GDM1 (cell line): ENCODE results near the gene BRI3.

Experiments
- DNase-seq: peaks from one replicate; lab custom pipeline; 2025; lab: John Stamatoyannopoulos, UW

Gene BRI3

GRCh38 chr7:98280791-98281756 lies at the start of gene BRI3:
BRI3 (plus strand) TSS chr7:98281686; CDS start chr7:98281796, 110 bp downstream.
- DNase-seq = peak; percentile 76

GRCh38 chr7:98232263-98232585 lies 49.3 kb upstream of the BRI3 start:
- no peak for DNase-seq

- DNase-seq = no peak
Measured at GRCh38 chr7:98232799-98233198, 48.7 kb upstream of the BRI3 start.

GRCh38 chr7:98233219-98234070 lies 48.0 kb upstream of the BRI3 start:
- DNase-seq = no peak

DNA sequence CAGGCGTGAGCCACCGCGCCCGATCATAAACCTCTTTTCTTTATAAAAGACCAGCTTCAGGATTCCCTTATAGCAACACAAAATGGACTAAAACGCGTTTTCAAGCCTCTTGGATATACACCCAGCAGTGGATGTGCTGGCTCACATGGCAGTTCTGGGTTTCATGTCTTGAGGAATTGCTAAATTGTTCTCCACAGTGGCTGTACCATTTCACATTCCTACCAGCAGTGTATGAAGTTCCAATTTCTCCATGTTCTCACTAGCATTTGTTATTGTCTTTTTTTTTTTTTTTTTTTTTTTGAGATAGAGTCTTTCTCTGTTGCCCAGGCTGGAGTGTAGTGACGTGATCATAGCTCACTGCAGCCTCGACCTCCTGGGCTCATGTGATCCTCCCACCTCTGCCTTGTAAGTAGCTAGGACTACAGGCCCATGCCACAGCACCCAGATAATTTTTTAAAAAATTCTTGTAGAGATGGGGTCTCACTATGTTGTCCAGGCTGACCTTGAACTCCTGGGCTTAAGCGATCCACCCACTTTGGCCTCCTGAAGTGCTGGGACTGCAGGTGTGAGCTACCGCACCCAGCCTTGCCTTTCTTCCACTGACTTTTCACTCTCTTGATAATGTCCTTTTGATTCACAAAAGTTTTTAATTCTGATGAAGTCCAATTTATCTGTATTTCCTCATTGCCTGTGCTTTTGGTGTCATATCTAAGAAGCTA lies 46.9 kb upstream of the BRI3 start:
- no peak for DNase-seq

DNA sequence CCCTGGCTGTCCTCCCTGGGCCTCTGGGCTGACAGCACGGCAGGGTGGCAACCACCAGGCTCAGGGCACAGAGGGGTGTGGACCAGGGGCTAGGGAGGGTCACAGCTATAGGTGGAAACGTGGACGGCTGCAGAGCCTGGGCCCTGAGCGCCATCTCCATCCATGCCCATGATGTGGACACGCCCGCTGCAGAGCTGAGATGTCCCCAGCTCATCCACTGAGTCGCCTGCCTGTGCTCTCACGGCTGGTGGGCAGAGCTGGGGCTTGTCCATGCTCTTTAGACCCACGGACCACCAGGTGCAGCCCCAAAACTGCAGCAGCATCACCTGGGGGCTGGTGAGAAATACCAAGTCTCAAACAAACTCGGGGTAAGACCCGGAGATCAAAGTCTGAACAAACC lies 45.6 kb upstream of the BRI3 start:
- DNase-seq = no peak

DNA sequence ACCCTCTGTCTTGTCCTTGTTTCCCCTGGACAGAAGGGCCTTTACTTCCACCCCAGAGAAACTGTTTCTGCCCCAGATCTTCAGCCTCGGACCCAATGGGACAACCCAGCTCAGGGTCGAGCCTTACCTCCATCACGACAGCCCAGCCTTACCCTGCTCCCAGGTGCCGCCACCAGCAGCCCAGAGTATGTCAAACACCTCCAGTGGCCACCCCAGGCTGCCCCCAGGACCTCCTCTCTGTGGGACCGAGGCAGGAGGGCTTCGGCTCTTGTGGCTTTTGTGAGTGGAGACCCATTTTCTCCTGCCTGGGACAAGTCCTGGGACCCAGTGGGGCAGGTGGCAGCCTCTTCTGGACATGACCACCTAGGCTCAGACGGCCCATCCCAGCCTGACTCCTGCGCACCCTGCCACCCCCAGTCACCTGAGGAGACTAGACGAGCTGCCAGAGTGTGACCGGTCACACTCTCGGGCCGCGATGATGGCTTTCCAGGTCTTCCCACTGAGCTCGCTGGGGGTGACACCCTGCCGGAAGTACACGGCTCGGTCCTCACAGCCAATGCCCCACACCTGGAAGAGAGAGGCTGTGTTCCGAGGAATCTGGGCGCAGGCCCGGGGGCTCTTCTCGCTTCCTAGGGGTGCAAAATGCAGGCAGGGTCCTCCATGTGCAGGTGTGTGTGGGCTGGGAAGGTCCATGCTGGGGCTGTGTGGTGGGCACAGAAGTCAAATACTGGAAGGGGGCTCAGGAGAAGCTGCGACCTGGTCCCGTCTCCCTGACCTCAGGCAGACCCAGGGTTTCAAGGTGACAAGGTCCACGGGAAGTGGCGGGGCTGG lies 44.9 kb upstream of the BRI3 start:
- no peak for DNase-seq

- DNase-seq = no peak
Measured at GRCh38 chr7:98238076-98238475, 43.4 kb upstream of the BRI3 start.

DNA sequence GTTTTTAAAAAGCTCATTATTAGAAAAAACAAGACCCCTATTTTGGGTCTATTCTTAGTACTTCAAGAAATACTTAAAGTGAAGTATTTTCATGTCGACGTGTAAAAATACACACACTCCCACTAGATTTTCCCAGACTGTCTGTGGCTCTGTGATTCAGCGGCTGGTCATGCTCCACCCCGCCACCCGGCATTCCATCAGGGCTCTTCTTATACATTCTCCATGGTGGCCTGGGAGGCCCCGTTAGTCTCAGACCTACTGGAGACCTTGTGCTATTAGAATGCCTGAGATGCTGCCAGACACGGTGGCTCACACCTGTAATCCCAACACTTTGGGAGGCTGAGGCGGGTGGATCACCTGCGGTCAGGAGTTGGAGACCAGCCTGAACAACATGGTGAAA lies 42.5 kb upstream of the BRI3 start:
- no peak for DNase-seq

GRCh38 chr7:98240961-98241673 lies 40.4 kb upstream of the BRI3 start:
- no peak for DNase-seq

DNA sequence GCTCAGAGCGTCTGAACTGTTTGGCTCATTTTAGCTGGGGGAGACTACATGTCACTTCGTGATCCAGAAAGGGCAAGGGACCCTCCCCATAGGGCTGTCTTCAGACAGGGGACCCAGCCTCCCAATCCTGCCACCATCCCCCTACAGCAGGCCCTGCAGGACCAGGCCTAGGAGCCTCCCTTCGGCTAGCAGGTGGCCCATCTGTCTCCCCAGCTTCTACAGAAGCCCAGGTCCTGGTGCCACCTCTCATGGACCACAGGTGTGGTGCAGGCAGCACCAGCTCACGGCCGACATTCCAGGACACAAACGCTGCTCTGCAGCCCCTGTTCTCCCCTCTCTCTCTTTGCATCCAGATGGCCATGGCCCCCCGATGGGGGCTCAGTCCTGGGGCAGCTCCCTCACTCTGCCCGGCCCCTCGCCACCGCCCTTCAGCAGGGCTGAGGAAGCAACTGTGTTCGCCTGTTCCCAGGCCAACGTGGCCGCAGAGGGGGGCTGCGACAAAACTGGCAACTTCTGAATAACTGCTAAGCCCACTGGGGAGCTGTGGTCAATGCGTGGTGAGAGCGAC lies 39.7 kb upstream of the BRI3 start:
- DNase-seq = no peak

DNA sequence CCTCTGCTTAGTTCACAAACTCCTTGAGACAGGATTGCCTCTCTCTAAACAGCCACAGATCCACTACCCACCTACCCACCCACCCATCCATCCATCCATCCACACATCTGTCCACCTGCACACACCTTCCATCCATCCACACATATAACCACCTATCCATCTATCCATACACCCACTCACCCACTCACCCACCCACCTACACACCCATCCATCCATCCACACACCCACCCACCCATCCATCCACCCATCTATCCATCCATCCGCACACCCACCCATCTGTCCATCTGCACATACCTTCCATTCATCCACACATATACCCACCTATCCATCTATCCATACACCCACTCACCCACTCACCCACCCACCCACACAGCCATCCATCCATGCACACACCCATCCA lies 39.1 kb upstream of the BRI3 start:
- DNase-seq = no peak

DNA sequence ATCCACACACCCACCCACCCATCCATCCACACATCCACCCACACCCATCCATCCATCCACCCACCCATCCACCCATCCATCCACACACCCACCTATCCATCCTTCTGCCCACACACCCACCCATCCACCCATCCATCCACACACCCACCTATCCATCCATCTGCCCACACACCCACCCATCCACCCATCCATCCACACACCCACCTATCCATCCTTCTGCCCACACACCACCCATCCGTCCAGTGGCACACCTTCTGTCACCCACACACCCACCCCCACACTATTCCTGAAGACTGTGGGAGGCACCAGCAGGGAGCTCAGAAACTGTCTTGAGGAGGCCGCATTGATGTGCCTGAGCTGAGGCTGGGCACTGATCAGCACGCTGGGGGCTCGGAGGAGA lies 38.6 kb upstream of the BRI3 start:
- DNase-seq = no peak

GRCh38 chr7:98244871-98245270 lies 36.6 kb upstream of the BRI3 start:
- DNase-seq = no peak

DNA sequence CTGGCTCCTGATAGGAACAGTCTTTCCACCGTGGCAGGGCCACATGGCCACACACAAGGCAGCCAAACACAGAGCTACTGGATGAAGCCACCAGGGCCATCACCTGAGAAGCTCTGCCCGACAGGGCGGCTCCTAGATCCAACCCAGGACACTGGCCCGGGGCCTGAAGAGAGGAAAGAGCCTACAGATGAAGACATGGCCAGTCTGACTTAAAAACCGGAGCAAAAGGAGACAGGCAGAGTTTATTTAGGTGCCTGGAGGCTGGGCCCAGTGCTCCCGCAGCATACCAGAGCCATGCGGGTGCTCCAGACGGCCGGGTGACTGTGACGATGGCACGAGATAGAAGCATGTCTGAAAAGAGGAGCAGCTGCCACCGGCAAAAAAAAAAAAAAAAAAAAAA lies 33.3 kb upstream of the BRI3 start:
- no peak for DNase-seq

- DNase-seq = no peak
Measured at GRCh38 chr7:98249106-98249505, 32.4 kb upstream of the BRI3 start.

- no peak for DNase-seq
Measured at GRCh38 chr7:98250789-98251188, 30.7 kb upstream of the BRI3 start.

GRCh38 chr7:98251231-98251600 lies 30.3 kb upstream of the BRI3 start:
- no peak for DNase-seq

DNA sequence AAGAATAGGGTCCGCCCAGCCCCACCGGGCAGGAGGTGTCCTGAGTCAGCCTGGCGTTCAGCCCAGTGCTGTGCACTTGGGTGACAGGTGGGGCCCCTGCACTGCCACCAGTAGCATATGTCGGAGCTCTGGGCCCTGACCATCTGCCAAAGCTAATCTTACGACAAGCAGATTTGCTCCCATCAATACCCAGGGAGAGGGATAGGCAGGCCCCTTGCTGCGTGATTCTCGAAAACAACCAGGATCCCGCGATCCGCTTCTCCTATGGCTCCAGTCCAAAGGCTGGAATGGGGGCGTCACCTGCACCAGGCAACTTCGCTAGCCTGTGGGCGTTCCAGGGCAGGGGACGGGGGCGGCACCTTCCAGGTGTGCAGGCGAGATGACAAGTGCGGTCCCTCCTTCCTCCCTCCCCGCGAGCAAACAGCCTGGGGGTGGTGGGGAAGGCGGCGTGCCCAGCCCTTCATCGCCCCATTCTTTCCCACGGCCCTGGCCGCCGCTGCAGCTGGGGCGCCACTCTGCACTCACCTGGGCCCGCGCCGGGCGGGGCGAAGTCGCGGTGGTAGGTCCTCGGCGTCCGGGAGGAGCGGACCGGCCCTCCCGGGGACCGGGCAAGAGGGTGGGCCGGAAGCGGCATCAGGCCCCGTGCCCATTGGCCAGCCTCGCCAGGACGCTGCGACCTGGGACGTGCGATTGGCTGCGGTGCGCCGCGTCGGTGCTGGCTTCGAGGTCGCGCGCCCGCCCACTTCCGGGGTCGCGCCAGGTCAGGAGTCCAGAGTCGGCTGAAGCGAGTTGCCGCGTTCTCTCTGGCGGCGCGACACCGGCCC lies 29.7 kb upstream of the BRI3 start, which contains the start of gene TECPR1:
Gene TECPR1 (minus strand): TSS at position 632 of the 824 bp plus-strand sequence. CDS start 6,086 bp downstream, outside the sequence.
- peak; percentile 73 for DNase-seq
